ENCODE data around the gene ATG2A.

- TF ChIP-seq, protein P1, sequence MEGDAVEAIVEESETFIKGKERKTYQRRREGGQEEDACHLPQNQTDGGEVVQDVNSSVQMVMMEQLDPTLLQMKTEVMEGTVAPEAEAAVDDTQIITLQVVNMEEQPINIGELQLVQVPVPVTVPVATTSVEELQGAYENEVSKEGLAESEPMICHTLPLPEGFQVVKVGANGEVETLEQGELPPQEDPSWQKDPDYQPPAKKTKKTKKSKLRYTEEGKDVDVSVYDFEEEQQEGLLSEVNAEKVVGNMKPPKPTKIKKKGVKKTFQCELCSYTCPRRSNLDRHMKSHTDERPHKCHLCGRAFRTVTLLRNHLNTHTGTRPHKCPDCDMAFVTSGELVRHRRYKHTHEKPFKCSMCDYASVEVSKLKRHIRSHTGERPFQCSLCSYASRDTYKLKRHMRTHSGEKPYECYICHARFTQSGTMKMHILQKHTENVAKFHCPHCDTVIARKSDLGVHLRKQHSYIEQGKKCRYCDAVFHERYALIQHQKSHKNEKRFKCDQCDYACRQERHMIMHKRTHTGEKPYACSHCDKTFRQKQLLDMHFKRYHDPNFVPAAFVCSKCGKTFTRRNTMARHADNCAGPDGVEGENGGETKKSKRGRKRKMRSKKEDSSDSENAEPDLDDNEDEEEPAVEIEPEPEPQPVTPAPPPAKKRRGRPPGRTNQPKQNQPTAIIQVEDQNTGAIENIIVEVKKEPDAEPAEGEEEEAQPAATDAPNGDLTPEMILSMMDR (conservative IDR thresholded peaks at IDR 0.05; ENCODE audit: low read depth, low read length), result no peak
- TF ChIP-seq EZH2 (IDR thresholded peaks at IDR 0.05; ENCODE audit: borderline replicate concordance, low read depth, low read length, poor library complexity, severe bottlenecking), result no peak
These were observed 2.9 kb downstream of the ATG2A start for GRCh38 chr11:64914123-64914522.

Data from A673 (cell line).